Renal pelvis (tissue), 4 donors: ENCODE results near the gene SCFD2. TPM values are rescaled to one million over a fixed set of nuclear protein-coding genes. Genes with fewer than 3 reads are reported as not detected.
A peak's percentile ranks its signal among the peaks of the same experiment; 100 is the strongest.
"Not testable (repeated sequence)": the region's sequence is repeated elsewhere in the genome, so short reads cannot be mapped to it uniquely, and the experiment has no call there.

Experiments
- DNase-seq: peaks from one replicate; pipeline ENCODE4 v3.0.0-alpha.2; 2013
- polyA plus RNA-seq, 3 donors: library from polyadenylated mRNA; unstranded; fragments of 120-200 nt; gene quantifications; one replicate each; pipeline ENCODE4 v1.2.1, GENCODE V29; 2013; ENCODE audit not compliant: insufficient read length in 3 of 3

Gene SCFD2
- polyA plus RNA-seq, 3 donors: 13.7 to 14.5 (median 14.0) TPM

GRCh38 chr4:53267026-53267425 lies 98.8 kb downstream of the SCFD2 start:
- no peak for DNase-seq

GRCh38 chr4:53255986-53256385 lies 109.9 kb downstream of the SCFD2 start:
- DNase-seq: not testable (repeated sequence)

GRCh38 chr4:53240573-53240972 lies 125.3 kb downstream of the SCFD2 start:
- no peak for DNase-seq

- not testable (repeated sequence) for DNase-seq
Measured at GRCh38 chr4:53238352-53238751, 127.5 kb downstream of the SCFD2 start.

- DNase-seq: not testable (repeated sequence)
Measured at GRCh38 chr4:53237811-53238210, 128.1 kb downstream of the SCFD2 start.

- not testable (repeated sequence) for DNase-seq
Measured at GRCh38 chr4:53236624-53237023, 129.2 kb downstream of the SCFD2 start.

GRCh38 chr4:53235547-53235946 lies 130.3 kb downstream of the SCFD2 start:
- no peak for DNase-seq

- no peak for DNase-seq
Measured at GRCh38 chr4:53234669-53235068, 131.2 kb downstream of the SCFD2 start.

GRCh38 chr4:53234111-53234510 lies 131.8 kb downstream of the SCFD2 start:
- no peak for DNase-seq

- DNase-seq: no peak
Measured at GRCh38 chr4:53233114-53233795, 132.6 kb downstream of the SCFD2 start.

GRCh38 chr4:53232371-53232770 lies 133.5 kb downstream of the SCFD2 start:
- DNase-seq: no peak

- DNase-seq: no peak
Measured at GRCh38 chr4:53228036-53228435, 137.8 kb downstream of the SCFD2 start.

GRCh38 chr4:53227451-53227850 lies 138.4 kb downstream of the SCFD2 start:
- DNase-seq: no peak

GRCh38 chr4:53221832-53222480 lies 143.9 kb downstream of the SCFD2 start:
- no peak for DNase-seq

GRCh38 chr4:53219148-53219547 lies 146.7 kb downstream of the SCFD2 start:
- DNase-seq: not testable (repeated sequence)

- no peak for DNase-seq
Measured at GRCh38 chr4:53208753-53209152, 157.1 kb downstream of the SCFD2 start.

- DNase-seq: no peak
Measured at GRCh38 chr4:53205970-53206369, 159.9 kb downstream of the SCFD2 start.

- DNase-seq: no peak
Measured at GRCh38 chr4:53199356-53199755, 166.5 kb downstream of the SCFD2 start.

GRCh38 chr4:53197772-53198142 lies 168.1 kb downstream of the SCFD2 start:
- DNase-seq: no peak

GRCh38 chr4:53196882-53197771 lies 168.7 kb downstream of the SCFD2 start:
- DNase-seq: peak; percentile 86

- peak; percentile 41 for DNase-seq
Measured at GRCh38 chr4:53195815-53196661, 169.8 kb downstream of the SCFD2 start.

- DNase-seq: no peak
Measured at GRCh38 chr4:53194727-53195126, 171.1 kb downstream of the SCFD2 start.
